Keratinocyte (primary cell): Measurements from ENCODE around the gene KRT31.

Experiments
- EZH2 ChIP-seq: IDR thresholded peaks from one replicate; pipeline ENCODE4 v1.6.1; 2012; ENCODE audit warnings: inconsistent platforms, mild to moderate bottlenecking, low read length, moderate library complexity
- TF ChIP-seq, protein P1 (sequence below), 3 experiments: IDR thresholded peaks in 1 of 3; conservative IDR thresholded peaks in 1 of 3; optimal IDR thresholded peaks in 1 of 3; 2 replicates in 2 of 3; 3 replicates in 1 of 3; pipeline versions ENCODE3 to v1.5.1; 2011; ENCODE audit warnings: low read length in 3 of 3, mild to moderate bottlenecking in 3 of 3, moderate library complexity in 2 of 3, control low read depth in 1 of 3, inconsistent platforms in 1 of 3; ENCODE audit not compliant: insufficient read depth in 2 of 3; ENCODE audit errors: extremely low read depth in 1 of 3

GRCh38 chr17:41407226-41407625 is 9.8 kb upstream of the KRT31 start:
- TF ChIP-seq, protein P1, sequence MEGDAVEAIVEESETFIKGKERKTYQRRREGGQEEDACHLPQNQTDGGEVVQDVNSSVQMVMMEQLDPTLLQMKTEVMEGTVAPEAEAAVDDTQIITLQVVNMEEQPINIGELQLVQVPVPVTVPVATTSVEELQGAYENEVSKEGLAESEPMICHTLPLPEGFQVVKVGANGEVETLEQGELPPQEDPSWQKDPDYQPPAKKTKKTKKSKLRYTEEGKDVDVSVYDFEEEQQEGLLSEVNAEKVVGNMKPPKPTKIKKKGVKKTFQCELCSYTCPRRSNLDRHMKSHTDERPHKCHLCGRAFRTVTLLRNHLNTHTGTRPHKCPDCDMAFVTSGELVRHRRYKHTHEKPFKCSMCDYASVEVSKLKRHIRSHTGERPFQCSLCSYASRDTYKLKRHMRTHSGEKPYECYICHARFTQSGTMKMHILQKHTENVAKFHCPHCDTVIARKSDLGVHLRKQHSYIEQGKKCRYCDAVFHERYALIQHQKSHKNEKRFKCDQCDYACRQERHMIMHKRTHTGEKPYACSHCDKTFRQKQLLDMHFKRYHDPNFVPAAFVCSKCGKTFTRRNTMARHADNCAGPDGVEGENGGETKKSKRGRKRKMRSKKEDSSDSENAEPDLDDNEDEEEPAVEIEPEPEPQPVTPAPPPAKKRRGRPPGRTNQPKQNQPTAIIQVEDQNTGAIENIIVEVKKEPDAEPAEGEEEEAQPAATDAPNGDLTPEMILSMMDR (optimal IDR thresholded peaks at IDR 0.05 in 1 of 3, IDR thresholded peaks at IDR 0.05 in 1 of 3, conservative IDR thresholded peaks at IDR 0.05 in 1 of 3; ENCODE audit: extremely low read depth in 1 of 3, insufficient read depth in 2 of 3, low read length in 3 of 3): no peak
- TF ChIP-seq EZH2: no peak
